Measurements from ENCODE around the gene TMEM209.
"Not testable (repeated sequence)": the region's sequence is repeated elsewhere in the genome, so short reads cannot be mapped to it uniquely, and the experiment has no call there.

Gene TMEM209

DNA sequence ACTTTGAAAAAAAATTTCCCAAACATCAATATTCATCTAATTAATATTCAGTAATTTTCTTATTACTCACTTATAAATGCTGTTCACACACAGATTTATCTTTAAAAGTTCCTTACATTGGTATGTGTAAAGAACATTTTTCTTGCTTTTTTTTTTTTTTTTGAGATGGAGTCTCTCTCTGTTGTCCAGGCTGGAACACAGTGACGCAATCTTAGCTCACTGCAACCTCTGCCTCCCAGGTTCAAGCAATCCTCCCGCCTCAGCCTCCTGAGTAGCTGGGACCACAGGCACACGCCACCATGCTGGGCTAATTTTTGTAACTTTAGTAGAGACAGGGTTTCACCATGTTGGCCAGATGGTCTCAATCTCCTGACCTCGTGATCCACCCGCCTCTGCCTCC, 20.9 kb downstream of the TMEM209 start:
- not testable (repeated sequence) for H2BK5ac ChIP-seq (ENCODE audit: low read length); H2AK5ac ChIP-seq (ENCODE audit: low read depth, low read length); H4K8ac ChIP-seq (ENCODE audit: low read depth, low read length); H2AFZ ChIP-seq (ENCODE audit: low read length); H3K27me3 ChIP-seq (ENCODE audit: control insufficient read depth in 3 of 3, insufficient read depth in 3 of 3, low read depth in 1 of 3, low read length in 3 of 3); H3K4ac ChIP-seq (ENCODE audit: low read length); H3K23ac ChIP-seq (ENCODE audit: low read depth, low read length, poor library complexity); H3K14ac ChIP-seq (ENCODE audit: low read length); H2BK15ac ChIP-seq (ENCODE audit: low read length); H3K79me1 ChIP-seq (ENCODE audit: low read depth, low read length); H2BK120ac ChIP-seq (ENCODE audit: low read depth, low read length); DNase-seq (ENCODE audit: low spot score); H3K4me3 ChIP-seq (ENCODE audit: low read length in 2 of 2); H3K9ac ChIP-seq (ENCODE audit: low read depth, low read length, poor library complexity); H2BK12ac ChIP-seq (ENCODE audit: low read length); H3K4me2 ChIP-seq (ENCODE audit: insufficient read depth, low read length, poor library complexity, severe bottlenecking); H3K27ac ChIP-seq (replicated peaks; ENCODE audit: low read length); H3K18ac ChIP-seq (ENCODE audit: low read length); H3K9me3 ChIP-seq (replicated peaks in 1 of 2; ENCODE audit: control insufficient read depth in 2 of 2, insufficient read depth in 1 of 2, low read depth in 1 of 2, low read length in 2 of 2); H3K4me1 ChIP-seq (ENCODE audit: control insufficient read depth in 2 of 2, insufficient read depth in 1 of 2, low read depth in 1 of 2, low read length in 2 of 2); H4K91ac ChIP-seq (ENCODE audit: low read depth, low read length, poor library complexity)
- peaks cover 8 to 92% of the 10 kb centered on the region in 2 donors for H3K36me3 ChIP-seq (replicated peaks in 1 of 2; ENCODE audit: control insufficient read depth in 2 of 2, insufficient read depth in 2 of 2, low read length in 2 of 2)
- WGBS, 2 donors (ENCODE audit: extremely low coverage in 2 of 2, insufficient read length in 2 of 2, insufficient replicate concordance in 1 of 2): no CpG with 5 or more reads among the region's 5 CpGs

DNA sequence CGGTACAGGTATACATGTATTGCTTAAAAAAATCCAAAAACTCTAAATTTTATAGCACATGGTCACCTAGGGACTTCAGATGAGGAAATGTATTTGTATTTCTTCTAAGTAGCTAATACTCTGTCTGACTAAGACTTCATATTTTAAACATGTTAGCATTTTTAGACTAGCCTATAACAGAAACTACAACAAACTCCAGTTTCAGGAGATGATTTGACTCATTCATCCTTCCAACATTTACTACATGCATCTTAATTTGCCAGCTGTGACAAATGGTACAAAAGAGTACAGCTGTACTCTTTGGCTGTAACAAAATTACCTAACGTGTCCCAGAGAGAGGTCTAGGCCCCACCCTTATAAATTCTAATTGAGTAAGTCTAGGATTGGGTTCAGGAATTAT, 22.2 kb downstream of the TMEM209 start:
- no peak overlapping the region for H3K9ac ChIP-seq (ENCODE audit: low read depth, low read length, poor library complexity)
- no peaks in the 10 kb centered on the region for H3K4me1 ChIP-seq (ENCODE audit: control insufficient read depth in 2 of 2, insufficient read depth in 1 of 2, low read depth in 1 of 2, low read length in 2 of 2)
- H3K23ac ChIP-seq (ENCODE audit: low read depth, low read length, poor library complexity): no peak overlapping the region
- no peak overlapping the region for H2AK5ac ChIP-seq (ENCODE audit: low read depth, low read length)
- H3K27me3 ChIP-seq (ENCODE audit: control insufficient read depth in 3 of 3, insufficient read depth in 3 of 3, low read depth in 1 of 3, low read length in 3 of 3): no peaks in the 10 kb centered on the region
- H3K14ac ChIP-seq (ENCODE audit: low read length): no peak overlapping the region
- H3K36me3 ChIP-seq (replicated peaks in 1 of 2; ENCODE audit: control insufficient read depth in 2 of 2, insufficient read depth in 2 of 2, low read length in 2 of 2): peaks cover 12 to 96% of the 10 kb centered on the region in 2 donors
- H4K8ac ChIP-seq (ENCODE audit: low read depth, low read length): no peak overlapping the region
- no peak overlapping the region for H2AFZ ChIP-seq (ENCODE audit: low read length)
- H3K4ac ChIP-seq (ENCODE audit: low read length): no peak overlapping the region
- H2BK12ac ChIP-seq (ENCODE audit: low read length): no peak overlapping the region
- no peaks in the 10 kb centered on the region for H3K9me3 ChIP-seq (replicated peaks in 1 of 2; ENCODE audit: control insufficient read depth in 2 of 2, insufficient read depth in 1 of 2, low read depth in 1 of 2, low read length in 2 of 2)
- no peak overlapping the region for H2BK5ac ChIP-seq (ENCODE audit: low read length)
- no peak overlapping the region for H3K27ac ChIP-seq (replicated peaks; ENCODE audit: low read length)
- H4K91ac ChIP-seq (ENCODE audit: low read depth, low read length, poor library complexity): no peak overlapping the region
- H3K79me1 ChIP-seq (ENCODE audit: low read depth, low read length): no peaks in the 10 kb centered on the region
- no peak overlapping the region for H3K4me2 ChIP-seq (ENCODE audit: insufficient read depth, low read length, poor library complexity, severe bottlenecking)
- H3K18ac ChIP-seq (ENCODE audit: low read length): no peak overlapping the region
- H2BK120ac ChIP-seq (ENCODE audit: low read depth, low read length): no peak overlapping the region
- DNase-seq (ENCODE audit: low spot score): no peak
- no CpG with 5 or more reads among the region's 2 CpGs for WGBS, 2 donors (ENCODE audit: extremely low coverage in 2 of 2, insufficient read length in 2 of 2, insufficient replicate concordance in 1 of 2)
- no peak overlapping the region for H2BK15ac ChIP-seq (ENCODE audit: low read length)
- H3K4me3 ChIP-seq (ENCODE audit: low read length in 2 of 2): no peak overlapping the region

DNA sequence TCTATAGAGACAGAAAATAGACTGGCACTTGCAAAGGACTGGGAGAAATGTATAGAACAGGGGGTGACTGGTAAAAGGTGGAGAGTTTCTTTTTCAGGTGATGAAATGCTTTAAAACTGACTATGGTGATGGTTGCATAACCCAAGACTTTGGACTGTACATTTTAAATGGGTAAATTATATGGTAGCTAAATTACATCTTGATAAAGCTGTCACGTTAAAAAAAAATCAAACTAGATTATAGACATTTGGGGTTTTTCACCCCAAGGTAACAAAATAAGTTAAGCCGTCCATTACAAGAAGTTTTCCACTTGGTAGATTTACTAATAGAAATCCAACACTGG, 24.0 kb downstream of the TMEM209 start:
- no peak overlapping the region for H3K4me2 ChIP-seq (ENCODE audit: insufficient read depth, low read length, poor library complexity, severe bottlenecking)
- H4K91ac ChIP-seq (ENCODE audit: low read depth, low read length, poor library complexity): no peak overlapping the region
- H2BK12ac ChIP-seq (ENCODE audit: low read length): no peak overlapping the region
- DNase-seq (ENCODE audit: low spot score): no peak
- H3K18ac ChIP-seq (ENCODE audit: low read length): no peak overlapping the region
- H3K9ac ChIP-seq (ENCODE audit: low read depth, low read length, poor library complexity): no peak overlapping the region
- no peak overlapping the region for H3K4me3 ChIP-seq (ENCODE audit: low read length in 2 of 2)
- no peak overlapping the region for H3K14ac ChIP-seq (ENCODE audit: low read length)
- H2BK15ac ChIP-seq (ENCODE audit: low read length): no peak overlapping the region
- no peaks in the 10 kb centered on the region for H3K27me3 ChIP-seq (ENCODE audit: control insufficient read depth in 3 of 3, insufficient read depth in 3 of 3, low read depth in 1 of 3, low read length in 3 of 3)
- H3K23ac ChIP-seq (ENCODE audit: low read depth, low read length, poor library complexity): no peak overlapping the region
- no peak overlapping the region for H2AFZ ChIP-seq (ENCODE audit: low read length)
- H3K4ac ChIP-seq (ENCODE audit: low read length): no peak overlapping the region
- H4K8ac ChIP-seq (ENCODE audit: low read depth, low read length): no peak overlapping the region
- H3K79me1 ChIP-seq (ENCODE audit: low read depth, low read length): no peaks in the 10 kb centered on the region
- H2AK5ac ChIP-seq (ENCODE audit: low read depth, low read length): no peak overlapping the region
- H3K27ac ChIP-seq (replicated peaks; ENCODE audit: low read length): no peak overlapping the region
- H3K4me1 ChIP-seq (ENCODE audit: control insufficient read depth in 2 of 2, insufficient read depth in 1 of 2, low read depth in 1 of 2, low read length in 2 of 2): no peaks in the 10 kb centered on the region
- no peak overlapping the region for H2BK120ac ChIP-seq (ENCODE audit: low read depth, low read length)
- H3K9me3 ChIP-seq (replicated peaks in 1 of 2; ENCODE audit: control insufficient read depth in 2 of 2, insufficient read depth in 1 of 2, low read depth in 1 of 2, low read length in 2 of 2): no peaks in the 10 kb centered on the region
- no peak overlapping the region for H2BK5ac ChIP-seq (ENCODE audit: low read length)
- H3K36me3 ChIP-seq (replicated peaks in 1 of 2; ENCODE audit: control insufficient read depth in 2 of 2, insufficient read depth in 2 of 2, low read length in 2 of 2): peaks cover 14 to 97% of the 10 kb centered on the region in 2 donors
- WGBS, 2 donors (ENCODE audit: extremely low coverage in 2 of 2, insufficient read length in 2 of 2, insufficient replicate concordance in 1 of 2): no CpG with 5 or more reads among the region's 2 CpGs

DNA sequence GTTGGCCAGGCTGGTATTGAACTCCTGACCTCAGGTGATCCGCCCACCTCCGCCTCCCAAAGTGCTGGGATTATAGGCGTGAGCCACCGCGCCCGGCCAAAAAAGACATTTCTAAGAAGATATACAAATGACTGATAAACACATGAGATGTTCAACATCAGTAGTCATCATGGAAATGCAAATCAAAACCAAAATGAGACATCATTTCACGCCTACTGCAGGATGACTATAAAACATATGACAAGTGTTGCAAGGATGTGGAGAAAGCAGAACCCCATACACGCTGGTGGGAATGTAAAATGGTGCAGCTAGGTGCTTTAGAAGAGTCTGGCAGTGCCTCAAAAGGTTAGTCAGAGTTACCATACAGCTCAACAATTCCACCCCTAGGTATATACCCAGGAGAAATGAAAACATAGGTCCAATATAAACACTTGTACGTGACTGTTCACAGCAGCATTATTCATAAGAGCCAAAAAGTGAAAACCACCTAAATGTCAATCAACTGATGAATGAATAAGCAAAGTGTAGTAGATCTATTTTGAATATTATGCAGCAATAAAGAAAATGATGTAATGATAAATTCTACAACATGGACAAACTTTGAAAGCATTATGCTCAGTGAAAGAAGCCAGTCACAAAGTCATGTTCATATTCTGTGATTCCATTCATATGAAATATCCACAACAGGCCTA, 24.5 kb downstream of the TMEM209 start:
- Histone ChIP-seq H3K27me3 (ENCODE audit: control insufficient read depth in 3 of 3, insufficient read depth in 3 of 3, low read depth in 1 of 3, low read length in 3 of 3) (no peaks in the 10 kb centered on the region), H3K9ac (ENCODE audit: low read depth, low read length, poor library complexity) (no peak overlapping the region), H3K9me3 (replicated peaks in 1 of 2; ENCODE audit: control insufficient read depth in 2 of 2, insufficient read depth in 1 of 2, low read depth in 1 of 2, low read length in 2 of 2) (no peaks in the 10 kb centered on the region), H2BK120ac (ENCODE audit: low read depth, low read length) (no peak overlapping the region), H3K4me3 (ENCODE audit: low read length in 2 of 2) (no peak overlapping the region), H3K4me2 (ENCODE audit: insufficient read depth, low read length, poor library complexity, severe bottlenecking) (no peak overlapping the region), H2AFZ (ENCODE audit: low read length) (no peak overlapping the region), H2BK12ac (ENCODE audit: low read length) (no peak overlapping the region), H3K14ac (ENCODE audit: low read length) (no peak overlapping the region), H3K36me3 (replicated peaks in 1 of 2; ENCODE audit: control insufficient read depth in 2 of 2, insufficient read depth in 2 of 2, low read length in 2 of 2) (peaks cover 14 to 96% of the 10 kb centered on the region in 2 donors), H3K23ac (ENCODE audit: low read depth, low read length, poor library complexity) (no peak overlapping the region), H4K91ac (ENCODE audit: low read depth, low read length, poor library complexity) (no peak overlapping the region), H2BK5ac (ENCODE audit: low read length) (no peak overlapping the region), H2BK15ac (ENCODE audit: low read length) (no peak overlapping the region), H3K4ac (ENCODE audit: low read length) (no peak overlapping the region), H4K8ac (ENCODE audit: low read depth, low read length) (no peak overlapping the region), H3K27ac (replicated peaks; ENCODE audit: low read length) (no peak overlapping the region), H2AK5ac (ENCODE audit: low read depth, low read length) (no peak overlapping the region), H3K79me1 (ENCODE audit: low read depth, low read length) (no peaks in the 10 kb centered on the region), H3K4me1 (ENCODE audit: control insufficient read depth in 2 of 2, insufficient read depth in 1 of 2, low read depth in 1 of 2, low read length in 2 of 2) (no peaks in the 10 kb centered on the region), H3K18ac (ENCODE audit: low read length) (no peak overlapping the region)
- no CpG with 5 or more reads among the region's 9 CpGs for WGBS, 2 donors (ENCODE audit: extremely low coverage in 2 of 2, insufficient read length in 2 of 2, insufficient replicate concordance in 1 of 2)
- no peak for DNase-seq (ENCODE audit: low spot score)

Data from neuronal stem cell (in vitro differentiated cells).